Measurements from ENCODE around the gene TXNDC5.

DNA sequence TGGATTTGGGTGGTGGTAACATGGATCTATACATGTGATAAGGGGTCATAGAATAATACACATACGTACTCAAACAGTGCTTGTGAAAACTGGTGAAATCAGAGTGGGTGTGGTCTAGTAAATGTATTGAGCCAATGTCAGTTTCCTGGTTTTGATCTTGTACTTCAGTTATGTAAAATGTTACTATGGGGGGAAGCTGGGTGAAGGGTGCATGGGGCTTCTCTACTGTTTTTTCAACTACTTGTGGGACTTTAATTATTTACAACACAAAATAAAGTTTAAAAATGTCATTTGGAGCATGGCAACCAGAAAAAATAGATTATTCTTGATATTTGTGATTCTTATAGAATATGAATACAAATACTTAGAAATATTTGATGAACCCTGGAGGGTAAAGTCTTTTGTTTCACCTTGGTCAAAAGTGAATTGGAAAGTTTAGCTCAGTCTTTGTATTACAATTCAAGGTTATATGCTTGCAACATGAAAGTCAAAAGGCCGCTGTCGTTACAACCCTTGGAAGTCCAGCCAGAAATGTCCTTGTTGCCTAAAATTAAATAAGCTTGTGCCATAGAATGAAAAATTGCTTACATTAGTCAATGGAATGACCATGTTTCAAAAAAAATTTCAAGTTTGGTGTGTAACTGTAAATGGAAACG lies 74.1 kb downstream of the TXNDC5 start:
- TF ChIP-seq, protein P1, sequence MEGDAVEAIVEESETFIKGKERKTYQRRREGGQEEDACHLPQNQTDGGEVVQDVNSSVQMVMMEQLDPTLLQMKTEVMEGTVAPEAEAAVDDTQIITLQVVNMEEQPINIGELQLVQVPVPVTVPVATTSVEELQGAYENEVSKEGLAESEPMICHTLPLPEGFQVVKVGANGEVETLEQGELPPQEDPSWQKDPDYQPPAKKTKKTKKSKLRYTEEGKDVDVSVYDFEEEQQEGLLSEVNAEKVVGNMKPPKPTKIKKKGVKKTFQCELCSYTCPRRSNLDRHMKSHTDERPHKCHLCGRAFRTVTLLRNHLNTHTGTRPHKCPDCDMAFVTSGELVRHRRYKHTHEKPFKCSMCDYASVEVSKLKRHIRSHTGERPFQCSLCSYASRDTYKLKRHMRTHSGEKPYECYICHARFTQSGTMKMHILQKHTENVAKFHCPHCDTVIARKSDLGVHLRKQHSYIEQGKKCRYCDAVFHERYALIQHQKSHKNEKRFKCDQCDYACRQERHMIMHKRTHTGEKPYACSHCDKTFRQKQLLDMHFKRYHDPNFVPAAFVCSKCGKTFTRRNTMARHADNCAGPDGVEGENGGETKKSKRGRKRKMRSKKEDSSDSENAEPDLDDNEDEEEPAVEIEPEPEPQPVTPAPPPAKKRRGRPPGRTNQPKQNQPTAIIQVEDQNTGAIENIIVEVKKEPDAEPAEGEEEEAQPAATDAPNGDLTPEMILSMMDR (IDR thresholded peaks at IDR 0.05), result no peak
- TF ChIP-seq POLR2AphosphoS5 (IDR thresholded peaks at IDR 0.05; ENCODE audit: insufficient read depth in 1 of 2, low read depth in 1 of 2), result no peak
